A549 treated with dexamethasone at 1 μM for 4 hours (cell line): ENCODE data around the gene DAP3. TPM values are rescaled to one million over a fixed set of nuclear protein-coding genes. Genes with fewer than 3 reads are reported as not detected.

Experiments
- total RNA-seq: library from RNA; stranded (reverse); fragments of 200-300 nt; extraction: Qiagen RNA extraction; gene quantifications from 5 replicates; pipeline ENCODE4 v1.2.3, GENCODE V29; 2022

The DAP3 gene
- 110 to 146 TPM (median 115 TPM) in 5 replicates for total RNA-seq

DNA sequence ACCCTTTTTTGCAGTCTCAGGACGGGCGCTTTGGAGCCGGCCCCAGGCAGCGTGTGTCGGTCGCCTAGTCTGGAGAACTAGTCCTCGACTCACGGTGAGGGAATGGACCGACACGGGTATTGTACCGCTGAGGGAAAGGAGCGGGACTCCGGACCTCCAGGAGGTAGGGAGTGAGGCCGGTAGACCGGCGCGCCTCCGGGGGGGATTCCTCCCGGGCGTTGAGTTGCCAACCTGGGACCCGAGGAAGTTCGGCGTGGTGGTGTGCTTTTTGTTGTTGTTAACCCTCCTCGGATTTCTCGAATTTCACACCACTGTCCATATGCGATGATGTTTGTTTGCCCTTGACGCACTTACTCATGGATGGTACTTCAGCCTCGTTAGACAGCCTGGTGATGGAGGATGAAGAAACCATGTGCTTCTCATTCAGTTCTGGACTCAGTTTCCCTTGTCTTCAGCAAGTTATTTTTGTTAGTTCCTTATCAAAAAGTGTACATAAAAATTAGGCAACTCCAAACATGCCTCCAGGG is at the start of gene DAP3:
Gene DAP3, plus strand, starts transcription at position 11 of the 527 bp plus-strand sequence. CDS start 20,689 bp downstream, outside the sequence.

DNA sequence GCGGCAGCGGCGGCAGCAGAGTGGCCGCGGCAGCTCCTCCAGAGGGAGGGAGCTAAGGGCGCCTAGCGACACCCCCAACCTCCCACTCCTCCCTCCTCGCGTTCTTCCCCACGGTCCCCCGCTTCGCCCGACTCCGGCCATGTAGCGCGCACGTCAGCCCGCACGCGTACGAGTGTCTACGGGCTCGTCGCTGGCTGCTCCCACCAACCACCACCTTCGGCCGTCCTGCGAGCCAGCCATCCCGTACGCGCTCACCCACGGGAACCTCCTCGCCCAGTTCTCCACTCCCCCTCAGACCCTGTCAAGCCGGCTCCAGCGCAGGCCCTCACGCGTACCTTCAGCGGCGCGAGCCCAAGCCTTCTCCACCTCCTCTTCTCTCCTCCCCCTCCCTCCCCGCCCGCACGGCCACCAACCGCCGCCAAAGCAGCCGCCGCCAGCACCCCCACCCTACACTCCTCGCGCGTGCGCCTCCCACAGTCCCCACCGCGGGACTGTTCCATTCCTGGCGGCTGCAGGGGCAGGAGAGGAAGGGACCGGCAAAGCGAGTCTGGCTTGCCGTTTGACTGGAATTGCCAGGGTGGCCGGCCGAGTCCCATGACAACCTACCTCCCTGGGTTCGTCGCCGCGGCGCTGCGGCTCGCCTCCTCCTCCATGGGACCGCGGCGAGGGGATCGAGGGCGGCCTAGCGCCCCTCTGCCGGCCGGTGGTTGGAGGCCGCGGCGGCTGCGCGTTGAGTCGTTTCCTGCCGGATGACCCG is 389 bp upstream of the DAP3 start, which contains the start of gene YY1AP1:
Gene YY1AP1, minus strand, starts transcription at position 451 of the 757 bp plus-strand sequence. CDS start 8,338 bp downstream, outside the sequence.

Other genes with a start within 250 kb of the DAP3 start
- 8.6 to 14.0 TPM (median 11.3 TPM) in 5 replicates for gene ASH1L, start 126.3 kb upstream of the DAP3 start, total RNA-seq
- gene MSTO1, start 78.9 kb upstream of the DAP3 start, total RNA-seq, result 34.9 to 42.4 TPM (median 39.8 TPM) in 5 replicates
- gene YY1AP1, start 317 bp upstream of the DAP3 start, total RNA-seq, result 43.9 to 48.2 TPM (median 47.6 TPM) in 5 replicates
- 12.2 to 15.6 TPM (median 14.5 TPM) in 5 replicates for gene GON4L, start 168.1 kb downstream of the DAP3 start, total RNA-seq
- gene SYT11, start 170.5 kb downstream of the DAP3 start, total RNA-seq, result 1.1 to 1.5 TPM (median 1.5 TPM) in 5 replicates
- gene RIT1, start 222.3 kb downstream of the DAP3 start, total RNA-seq, result 19.0 to 23.3 TPM (median 19.9 TPM) in 5 replicates
- 12.2 to 25.9 TPM (median 21.4 TPM) in 5 replicates for gene KHDC4, start 245.3 kb downstream of the DAP3 start, total RNA-seq